Fibroblast of the conjunctiva (primary cell): Measurements from ENCODE around the gene RCL1.
"Not testable (repeated sequence)": the region's sequence is repeated elsewhere in the genome, so short reads cannot be mapped to it uniquely, and the experiment has no call there.

ENCODE experiments used
- DNase-seq: peaks from one replicate; pipeline ENCODE4 v3.0.0-alpha.2; 2010; ENCODE audit warnings: low read depth

The RCL1 gene

GRCh38 chr9:4883326-4883873 lies 90.7 kb downstream of the RCL1 start:
- DNase-seq: no peak

DNA sequence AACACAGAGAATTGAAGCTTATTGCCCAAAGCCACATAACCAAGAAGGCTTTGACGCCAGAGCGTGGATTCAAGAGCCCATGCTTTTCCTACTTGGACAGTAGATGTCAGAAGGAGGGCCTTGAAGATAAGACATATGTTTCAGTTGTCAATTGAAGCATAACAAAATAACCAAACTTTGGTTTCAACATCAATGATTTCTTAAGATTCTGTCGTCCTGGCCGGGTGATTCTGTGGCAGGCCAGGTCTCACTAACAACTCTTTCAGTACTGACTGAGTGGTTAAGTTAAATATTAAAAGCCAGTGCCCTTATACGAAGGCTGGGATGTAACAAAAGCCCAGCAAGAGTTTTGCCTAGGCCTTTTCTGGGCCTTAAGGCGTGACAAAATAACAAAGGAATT lies 94.0 kb downstream of the RCL1 start:
- no peak for DNase-seq

DNA sequence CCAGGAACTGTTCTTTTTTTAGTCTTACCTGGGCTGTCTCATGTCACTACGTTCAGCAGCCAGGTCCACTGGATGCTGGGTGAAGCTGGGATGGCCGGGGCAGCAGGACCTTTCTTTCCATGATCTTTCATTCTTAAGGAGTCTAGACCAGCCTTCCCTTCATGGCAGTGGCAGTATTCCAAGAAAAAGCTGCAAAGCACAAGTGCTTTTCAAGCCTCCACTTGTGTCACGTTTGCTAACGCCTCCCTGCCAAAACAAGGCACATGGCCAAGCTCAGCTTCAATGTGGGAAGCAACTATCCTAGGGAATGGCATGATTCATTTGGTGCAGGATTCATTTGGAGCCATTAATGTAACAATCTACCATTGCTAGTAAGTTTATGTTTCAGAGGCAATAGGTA lies 94.8 kb downstream of the RCL1 start:
- DNase-seq: no peak

DNA sequence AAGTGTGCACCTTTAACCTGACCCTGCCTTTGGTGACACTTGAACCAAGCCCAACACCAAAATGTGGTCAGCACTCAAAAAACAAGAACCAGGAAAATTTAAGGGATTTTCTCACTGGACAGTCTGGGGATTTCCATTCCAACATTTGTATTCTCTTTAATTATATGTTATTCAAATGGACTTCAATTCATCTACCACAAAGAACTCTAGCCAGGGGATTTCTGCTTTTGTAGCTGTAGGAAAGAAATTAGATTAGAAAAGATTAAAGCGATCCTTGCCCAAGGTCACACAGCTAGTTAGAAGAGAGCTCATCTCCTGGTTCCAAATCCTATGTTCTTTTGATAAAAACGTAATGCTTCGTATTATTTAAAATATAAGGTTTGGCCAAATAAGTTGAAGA lies 97.5 kb downstream of the RCL1 start:
- no peak for DNase-seq

DNA sequence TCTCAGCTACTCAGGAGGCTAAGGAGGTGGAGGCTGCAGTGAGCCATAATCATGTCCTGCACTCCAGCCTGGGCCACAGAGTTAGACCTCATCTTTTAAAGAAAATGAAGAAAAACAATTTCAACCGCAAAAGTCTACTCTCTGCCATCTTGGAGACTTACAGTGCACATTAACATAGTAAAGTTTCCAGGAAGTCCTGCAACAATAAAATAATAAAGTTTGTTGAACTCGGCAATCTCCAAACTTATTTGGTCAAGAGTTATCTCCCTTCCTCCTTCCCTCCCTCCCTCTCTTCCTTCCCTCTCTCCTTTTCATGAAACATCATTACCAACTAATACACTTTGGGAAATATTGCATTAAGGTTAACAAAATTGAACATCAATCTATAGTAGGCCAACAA lies 98.2 kb downstream of the RCL1 start:
- no peak for DNase-seq

GRCh38 chr9:4891674-4892073 lies 98.9 kb downstream of the RCL1 start:
- no peak for DNase-seq

- no peak for DNase-seq
These were observed 99.9 kb downstream of the RCL1 start for GRCh38 chr9:4892501-4893194.

DNA sequence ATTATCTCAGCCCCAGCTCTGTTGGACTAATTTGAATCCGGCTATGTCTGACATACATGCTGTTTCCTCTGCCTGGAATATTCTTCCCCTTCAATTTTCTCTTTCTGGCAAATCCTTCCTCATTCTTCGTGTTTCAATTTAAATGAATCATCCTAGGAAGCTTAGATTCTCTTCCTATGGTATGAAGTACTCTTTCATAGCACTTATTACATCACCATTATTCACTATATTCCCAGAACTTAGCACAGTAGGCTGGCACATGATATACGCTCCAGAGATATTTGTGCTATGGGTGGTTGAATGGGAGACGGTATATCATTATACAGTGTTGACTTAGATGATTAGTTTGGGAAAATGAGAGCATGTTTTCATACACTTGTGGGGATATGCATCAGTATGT lies 101.3 kb downstream of the RCL1 start:
- DNase-seq: no peak

GRCh38 chr9:4899853-4900252 lies 107.1 kb downstream of the RCL1 start:
- DNase-seq: not testable (repeated sequence)

DNA sequence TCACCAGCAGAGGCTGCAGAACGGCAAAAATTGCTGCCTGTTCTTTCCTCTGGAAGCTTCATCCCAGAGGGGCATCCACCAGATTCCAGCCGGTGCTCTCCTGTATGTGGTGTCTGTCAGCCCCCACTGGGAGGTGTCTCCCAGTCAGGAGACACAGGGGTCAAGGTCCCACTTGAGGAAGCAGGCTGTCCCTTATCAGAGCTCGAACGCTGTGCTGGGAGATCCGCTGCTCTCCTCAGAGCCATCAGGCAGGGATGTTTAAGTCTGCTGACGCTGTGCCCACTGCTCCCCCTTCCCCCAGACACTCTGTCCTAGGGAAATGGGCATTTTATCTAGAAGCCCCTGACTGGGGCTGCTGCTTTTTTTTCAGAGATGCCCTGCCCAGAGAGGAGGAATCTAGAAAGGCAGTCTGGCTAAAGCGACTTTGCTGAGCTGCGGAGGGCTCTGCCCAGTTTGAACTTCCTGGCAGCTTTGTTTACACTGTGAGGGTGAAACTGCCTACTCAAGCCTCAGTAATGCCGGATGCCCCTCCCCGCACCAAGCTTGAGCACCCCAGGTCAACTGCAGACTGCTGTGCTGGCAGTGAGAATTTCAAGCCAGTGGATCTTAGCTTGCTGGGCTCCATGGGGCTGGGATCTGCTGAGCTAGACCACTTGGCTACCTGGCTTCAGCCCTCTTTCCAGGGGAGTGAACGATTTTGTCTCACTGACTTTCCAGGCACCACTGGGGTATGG lies 108.8 kb downstream of the RCL1 start:
- DNase-seq: not testable (repeated sequence)

DNA sequence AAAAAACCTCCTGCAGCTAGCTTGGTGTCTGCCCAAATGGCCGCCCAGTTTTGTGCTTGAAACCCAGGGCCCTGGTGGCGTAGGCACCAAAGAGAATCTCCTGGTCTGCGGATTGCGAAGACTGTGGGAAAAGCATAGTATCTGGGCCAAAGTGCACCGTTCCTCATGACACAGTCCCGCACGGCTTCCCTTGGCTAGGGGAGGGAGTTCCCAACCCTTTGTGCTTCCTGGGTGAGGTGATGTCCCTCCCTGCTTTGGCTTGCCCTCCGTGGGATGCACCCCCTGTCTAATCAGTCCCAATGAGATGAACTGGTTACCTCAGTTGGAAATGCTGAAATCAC lies 109.4 kb downstream of the RCL1 start:
- DNase-seq: no peak

GRCh38 chr9:4904322-4905134 lies 111.8 kb downstream of the RCL1 start:
- DNase-seq: peak; percentile 41

GRCh38 chr9:4905135-4905490 lies 112.4 kb downstream of the RCL1 start:
- DNase-seq: no peak
